HFF-Myc (cell line): ENCODE results near the gene HDAC2.

Experiments
- DNase-seq: peaks from one replicate; pipeline ENCODE4 v3.0.0-alpha.2; 2011; ENCODE audit warnings: low read depth; ENCODE audit errors: extremely low read depth
- H3K4me3 ChIP-seq: replicated peaks from 2 replicates; pipeline ENCODE4 v1.5.1; 2011; ENCODE audit warnings: low read depth, mild to moderate bottlenecking, control low read depth, low read length
- TF ChIP-seq, protein P1 (sequence below): IDR thresholded peaks from 2 replicates; pipeline ENCODE4 v1.5.1; 2012; ENCODE audit warnings: mild to moderate bottlenecking, low read depth, low read length, control low read depth; ENCODE audit errors: missing control alignments

The HDAC2 gene

DNA sequence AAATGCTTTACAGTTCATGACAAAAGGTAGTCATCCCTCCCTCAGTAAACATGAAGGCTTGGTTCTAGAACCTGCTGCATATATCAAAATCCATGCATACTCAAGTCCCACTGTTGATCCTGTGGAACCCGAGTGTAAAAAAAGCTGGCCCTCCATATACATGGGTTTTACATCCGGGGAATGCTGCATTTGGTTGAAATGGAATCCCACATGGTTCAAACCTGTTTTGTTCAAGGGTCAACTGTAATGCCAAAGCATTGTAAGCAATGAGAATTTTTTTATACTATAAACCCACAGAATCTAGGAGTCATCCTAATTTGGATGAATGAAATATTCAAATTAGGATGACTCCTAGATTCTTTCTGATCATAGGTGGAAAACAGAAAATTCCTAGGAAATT lies 5.9 kb upstream of the HDAC2 start:
- DNase-seq, result no peak
- no peak overlapping the region for H3K4me3 ChIP-seq
- TF ChIP-seq, protein P1, sequence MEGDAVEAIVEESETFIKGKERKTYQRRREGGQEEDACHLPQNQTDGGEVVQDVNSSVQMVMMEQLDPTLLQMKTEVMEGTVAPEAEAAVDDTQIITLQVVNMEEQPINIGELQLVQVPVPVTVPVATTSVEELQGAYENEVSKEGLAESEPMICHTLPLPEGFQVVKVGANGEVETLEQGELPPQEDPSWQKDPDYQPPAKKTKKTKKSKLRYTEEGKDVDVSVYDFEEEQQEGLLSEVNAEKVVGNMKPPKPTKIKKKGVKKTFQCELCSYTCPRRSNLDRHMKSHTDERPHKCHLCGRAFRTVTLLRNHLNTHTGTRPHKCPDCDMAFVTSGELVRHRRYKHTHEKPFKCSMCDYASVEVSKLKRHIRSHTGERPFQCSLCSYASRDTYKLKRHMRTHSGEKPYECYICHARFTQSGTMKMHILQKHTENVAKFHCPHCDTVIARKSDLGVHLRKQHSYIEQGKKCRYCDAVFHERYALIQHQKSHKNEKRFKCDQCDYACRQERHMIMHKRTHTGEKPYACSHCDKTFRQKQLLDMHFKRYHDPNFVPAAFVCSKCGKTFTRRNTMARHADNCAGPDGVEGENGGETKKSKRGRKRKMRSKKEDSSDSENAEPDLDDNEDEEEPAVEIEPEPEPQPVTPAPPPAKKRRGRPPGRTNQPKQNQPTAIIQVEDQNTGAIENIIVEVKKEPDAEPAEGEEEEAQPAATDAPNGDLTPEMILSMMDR, result no peak

DNA sequence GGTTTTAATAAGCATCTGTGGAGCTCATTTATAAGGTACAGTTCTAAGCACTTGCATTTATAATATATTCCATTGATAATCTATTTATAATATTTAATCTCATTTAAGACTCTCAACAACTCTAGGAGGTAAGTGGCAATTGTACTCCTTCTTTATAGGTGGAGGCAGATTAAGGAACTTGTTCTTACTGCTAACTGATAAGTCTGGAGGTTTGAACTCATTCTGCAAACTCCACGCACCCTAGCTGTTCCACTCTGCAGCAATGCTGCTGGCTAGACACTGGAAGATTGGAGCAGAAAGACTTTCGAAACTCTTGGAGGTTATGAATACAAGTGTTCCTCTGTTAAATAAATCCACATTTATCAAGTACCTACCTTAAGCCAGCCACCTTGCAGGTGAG lies 793 bp upstream of the HDAC2 start:
- TF ChIP-seq, protein P1, result no peak
- H3K4me3 ChIP-seq, result peak overlapping the region; percentile 96
- DNase-seq, result no peak

DNA sequence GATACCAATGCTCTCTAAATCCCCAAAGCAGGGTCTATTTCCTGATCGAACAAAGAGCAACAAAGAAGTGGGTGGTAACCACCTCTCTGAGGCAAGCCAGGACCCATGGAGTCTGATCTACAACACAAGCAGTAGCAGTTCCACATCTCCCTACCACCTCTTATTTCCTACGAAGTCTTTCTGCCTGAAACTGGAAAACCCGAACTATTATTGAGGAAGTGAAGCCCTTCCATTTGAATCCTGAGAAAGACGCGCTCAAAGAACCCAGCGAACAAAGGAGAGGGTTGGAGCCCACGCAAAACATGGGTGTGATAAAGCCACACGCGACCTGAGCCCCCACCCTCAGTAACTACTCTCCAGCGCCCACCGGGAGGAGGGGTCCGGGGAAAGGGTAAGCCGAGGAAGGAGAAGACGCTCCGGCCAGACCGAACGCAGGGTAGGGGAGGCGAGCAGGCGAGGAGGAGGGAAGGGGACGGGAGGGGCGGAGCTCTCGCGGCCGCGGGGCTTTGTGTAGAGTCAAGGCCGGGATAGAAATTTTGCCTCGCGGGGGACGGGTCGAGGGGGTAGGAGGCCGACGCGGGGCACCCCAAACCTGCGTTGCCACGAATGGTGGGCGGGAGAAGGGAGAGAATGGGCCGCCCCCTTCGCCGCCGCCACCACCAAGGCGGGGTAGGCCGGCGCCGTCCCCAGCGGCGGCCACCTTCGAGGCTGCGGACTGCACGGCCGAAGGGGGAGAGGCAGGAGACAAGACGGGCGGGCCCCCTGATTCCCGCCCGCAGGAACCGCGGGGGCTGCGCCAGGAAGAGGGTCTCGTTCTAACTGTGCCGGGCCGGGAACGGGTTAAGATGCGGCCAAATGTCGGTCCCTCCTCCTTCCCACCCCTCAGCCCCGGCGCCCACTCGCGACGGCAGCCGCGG lies 802 bp downstream of the HDAC2 start:
- no peak for DNase-seq
- peak overlapping the region; percentile 96 for H3K4me3 ChIP-seq
- TF ChIP-seq, protein P1, result no peak

DNA sequence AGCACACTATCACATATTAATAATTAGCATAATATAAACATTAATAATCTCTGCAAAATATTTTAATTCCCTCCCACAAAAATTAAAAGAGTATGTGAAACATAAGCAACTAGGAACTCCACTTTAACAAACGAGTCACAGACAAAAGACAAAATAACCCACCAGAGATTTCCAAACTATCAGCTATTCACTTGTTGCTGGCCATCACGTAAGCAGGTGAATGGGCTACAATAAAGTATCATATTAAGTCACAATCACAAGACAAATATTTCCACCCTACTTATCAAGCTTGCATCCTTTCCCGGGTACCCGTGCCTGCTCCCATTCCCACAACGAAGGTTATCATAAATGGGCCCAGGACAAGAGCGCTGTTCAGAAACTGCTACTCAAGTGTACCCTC lies 2.5 kb downstream of the HDAC2 start:
- DNase-seq, result no peak
- TF ChIP-seq, protein P1, result no peak
- peak overlapping the region; percentile 96 for H3K4me3 ChIP-seq

DNA sequence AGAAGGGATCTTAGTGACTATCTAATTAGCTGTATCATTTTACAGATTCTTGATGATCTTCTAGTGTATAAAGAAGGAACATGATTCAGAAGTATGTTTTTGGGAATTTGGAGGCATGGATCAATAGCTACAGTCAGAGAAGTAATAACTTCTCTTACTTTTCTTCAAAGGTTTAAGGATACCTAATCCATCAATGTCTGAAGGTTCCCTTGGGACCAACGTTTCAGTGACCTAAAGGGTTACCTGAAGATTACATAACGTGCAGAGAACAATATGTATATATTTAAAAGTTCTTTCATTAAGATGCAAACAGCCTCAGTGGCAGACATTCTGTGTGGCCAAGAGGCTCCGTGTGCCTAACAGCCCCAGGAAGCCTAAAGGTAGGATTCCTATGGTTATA lies 3.2 kb downstream of the HDAC2 start:
- TF ChIP-seq, protein P1, result no peak
- peak overlapping the region; percentile 96; the same call in 1 of the 2 replicates for H3K4me3 ChIP-seq
- DNase-seq, result no peak

DNA sequence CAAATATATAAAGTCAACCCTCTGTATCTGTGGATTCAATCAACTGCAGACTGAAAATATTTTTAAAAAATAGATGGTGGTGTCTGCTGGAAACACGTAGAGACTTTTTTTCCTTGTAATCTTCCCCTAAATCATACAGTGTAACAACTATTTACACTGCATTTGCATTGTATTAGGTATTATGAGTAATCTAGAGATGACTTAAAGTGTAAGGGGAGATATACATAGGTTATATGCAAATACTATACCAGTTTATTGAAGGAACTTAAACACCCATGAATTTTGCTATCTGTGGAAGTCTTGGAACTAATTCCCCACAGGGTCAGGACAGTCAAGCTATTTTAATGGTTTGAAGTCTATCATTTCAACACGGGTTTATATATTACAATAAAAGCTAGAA lies 10.2 kb downstream of the HDAC2 start:
- no peak overlapping the region for H3K4me3 ChIP-seq
- TF ChIP-seq, protein P1, result no peak
- DNase-seq, result no peak
